ENCODE results near the gene RPL31. TPM values are rescaled to one million over a fixed set of nuclear protein-coding genes. Genes with fewer than 3 reads are reported as not detected.
A peak's percentile ranks its signal among the peaks of the same experiment; 100 is the strongest.

Gene RPL31
- total and polyA plus RNA-seq, 2 experiments from 2014 or later = 1,256 to 1,571 TPM

GRCh38 chr2:101004620-101005325, 2.7 kb downstream of the RPL31 start:
- Histone ChIP-seq H3K4me2 (peak overlapping the region; percentile 92), H4K20me1 (ENCODE audit: insufficient read depth, poor library complexity, severe bottlenecking) (peaks cover 36% of the 10 kb centered on the region), H2AFZ (no peak overlapping the region), H3K9me3 (ENCODE audit: low read depth) (no peaks in the 10 kb centered on the region), H3K9me2 (replicated peaks; ENCODE audit: insufficient read depth) (no peaks in the 10 kb centered on the region), H3K4me1 (ENCODE audit: insufficient read depth) (peaks cover 18% of the 10 kb centered on the region), H3K79me2 (peaks cover 38% of the 10 kb centered on the region), H3K4me3 (no peak overlapping the region), H3K36me3 (replicated peaks; ENCODE audit: insufficient read depth, low read depth) (no peaks in the 10 kb centered on the region), H3K27me3 (no peaks in the 10 kb centered on the region), H3K27ac (no peak overlapping the region)
- TF ChIP-seq EZH2 (IDR thresholded peaks at IDR 0.05; ENCODE audit: borderline replicate concordance) (no peak), CTCF (IDR thresholded peaks at IDR 0.05; ENCODE audit: poor library complexity) (no peak), EZH2phosphoT487 (IDR thresholded peaks at IDR 0.05; ENCODE audit: low read depth, severe bottlenecking, unreplicated experiment) (no peak)
- DNase-seq (ENCODE audit: low spot score) = no peak
- 89% methylated on average over 10 of the region's 12 CpGs for WGBS (ENCODE audit: low lambda C conversion rate, missing lambda C conversion rate)

- no peak for DNase-seq (ENCODE audit: low spot score)
- no peak overlapping the region for H3K4me2 ChIP-seq
- no peak overlapping the region for H3K27ac ChIP-seq
- H3K9me3 ChIP-seq (ENCODE audit: low read depth) = no peaks in the 10 kb centered on the region
- TF ChIP-seq CTCF (IDR thresholded peaks at IDR 0.05; ENCODE audit: poor library complexity) (no peak), EZH2 (IDR thresholded peaks at IDR 0.05; ENCODE audit: borderline replicate concordance) (no peak), EZH2phosphoT487 (IDR thresholded peaks at IDR 0.05; ENCODE audit: low read depth, severe bottlenecking, unreplicated experiment) (no peak)
- peaks cover 36% of the 10 kb centered on the region for H4K20me1 ChIP-seq (ENCODE audit: insufficient read depth, poor library complexity, severe bottlenecking)
- H3K27me3 ChIP-seq = no peaks in the 10 kb centered on the region
- WGBS (ENCODE audit: low lambda C conversion rate, missing lambda C conversion rate) = 92% methylated on average over 4 of the region's 4 CpGs
- peaks cover 38% of the 10 kb centered on the region for H3K79me2 ChIP-seq
- no peak overlapping the region for H3K4me3 ChIP-seq
- H2AFZ ChIP-seq = no peak overlapping the region
- H3K4me1 ChIP-seq (ENCODE audit: insufficient read depth) = peaks cover 18% of the 10 kb centered on the region
- no peaks in the 10 kb centered on the region for H3K36me3 ChIP-seq (replicated peaks; ENCODE audit: insufficient read depth, low read depth)
- no peaks in the 10 kb centered on the region for H3K9me2 ChIP-seq (replicated peaks; ENCODE audit: insufficient read depth)
These were observed 4.1 kb downstream of the RPL31 start for GRCh38 chr2:101006065-101006715.

GRCh38 chr2:101007415-101008345, 5.6 kb downstream of the RPL31 start:
- Histone ChIP-seq H4K20me1 (ENCODE audit: insufficient read depth, poor library complexity, severe bottlenecking) (peaks cover 36% of the 10 kb centered on the region), H3K36me3 (replicated peaks; ENCODE audit: insufficient read depth, low read depth) (no peaks in the 10 kb centered on the region), H3K9me2 (replicated peaks; ENCODE audit: insufficient read depth) (no peaks in the 10 kb centered on the region), H3K79me2 (peaks cover 33% of the 10 kb centered on the region), H3K27me3 (no peaks in the 10 kb centered on the region), H3K4me1 (ENCODE audit: insufficient read depth) (peaks cover 12% of the 10 kb centered on the region), H3K4me2 (no peak overlapping the region), H3K9me3 (ENCODE audit: low read depth) (no peaks in the 10 kb centered on the region), H3K27ac (no peak overlapping the region), H2AFZ (no peak overlapping the region), H3K4me3 (no peak overlapping the region)
- 87% methylated on average over 11 of the region's 11 CpGs for WGBS (ENCODE audit: low lambda C conversion rate, missing lambda C conversion rate)
- no peak for DNase-seq (ENCODE audit: low spot score)
- TF ChIP-seq CTCF (IDR thresholded peaks at IDR 0.05; ENCODE audit: poor library complexity) = no peak
- TF ChIP-seq EZH2 (IDR thresholded peaks at IDR 0.05; ENCODE audit: borderline replicate concordance) = no peak
- TF ChIP-seq EZH2phosphoT487 (IDR thresholded peaks at IDR 0.05; ENCODE audit: low read depth, severe bottlenecking, unreplicated experiment) = no peak

All from hepatocyte (in vitro differentiated cells).